LNCaP clone FGC (cell line): ENCODE results near the gene IMP3.

Experiments
- DNase-seq: peaks from one replicate; pipeline ENCODE4 v3.0.0-alpha.2; 2011; ENCODE audit warnings: low read depth
- H3K4me3 ChIP-seq: 2 replicates; pipeline ENCODE4 v1.5.1; 2011; ENCODE audit warnings: mild to moderate bottlenecking, low read depth, low read length, control low read depth
- TF ChIP-seq, protein P1 (sequence below): IDR thresholded peaks from 2 replicates; pipeline ENCODE4 v1.5.1; 2012; ENCODE audit warnings: mild to moderate bottlenecking; ENCODE audit not compliant: control insufficient read depth, insufficient read depth; ENCODE audit errors: extremely low read depth

IMP3 gene

DNA sequence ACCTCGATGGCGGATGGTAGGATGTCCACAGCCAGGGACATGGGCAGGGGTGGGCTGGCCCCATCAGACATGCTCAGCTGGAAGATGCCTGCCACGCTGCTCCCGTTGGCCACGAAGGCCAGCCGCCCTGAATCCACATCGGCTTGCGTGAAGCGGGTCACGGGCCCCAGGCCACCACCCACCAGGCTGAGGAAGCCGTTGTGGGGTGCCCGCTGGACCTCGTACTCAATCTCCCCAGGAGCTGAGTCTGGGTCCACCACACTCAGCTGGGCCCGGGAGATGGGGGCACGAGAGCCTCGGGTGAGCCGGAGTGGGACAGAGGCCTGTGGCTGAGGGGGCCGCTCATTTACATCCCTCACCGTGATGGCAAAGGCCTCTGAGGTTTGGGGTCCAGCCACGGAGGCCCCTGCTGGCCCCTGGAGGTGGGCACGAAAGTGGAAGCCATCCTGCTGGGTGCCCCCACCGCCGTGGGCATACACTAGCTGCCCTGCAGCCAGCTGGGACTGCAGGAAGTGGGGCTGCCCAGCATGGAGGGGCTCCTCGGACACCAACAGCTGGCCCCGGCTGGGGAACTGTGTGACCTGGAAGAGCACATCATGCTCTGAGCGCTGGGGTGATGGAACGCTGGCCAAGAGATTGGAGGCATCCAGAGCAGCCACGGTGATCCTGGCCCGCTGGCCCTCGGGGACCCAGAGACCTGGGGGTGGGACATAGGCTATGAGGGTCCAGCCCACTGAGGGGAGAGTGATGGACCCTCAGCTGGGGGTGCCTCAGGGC lies 36.9 kb upstream of the IMP3 start:
- DNase-seq, result no peak
- TF ChIP-seq, protein P1, sequence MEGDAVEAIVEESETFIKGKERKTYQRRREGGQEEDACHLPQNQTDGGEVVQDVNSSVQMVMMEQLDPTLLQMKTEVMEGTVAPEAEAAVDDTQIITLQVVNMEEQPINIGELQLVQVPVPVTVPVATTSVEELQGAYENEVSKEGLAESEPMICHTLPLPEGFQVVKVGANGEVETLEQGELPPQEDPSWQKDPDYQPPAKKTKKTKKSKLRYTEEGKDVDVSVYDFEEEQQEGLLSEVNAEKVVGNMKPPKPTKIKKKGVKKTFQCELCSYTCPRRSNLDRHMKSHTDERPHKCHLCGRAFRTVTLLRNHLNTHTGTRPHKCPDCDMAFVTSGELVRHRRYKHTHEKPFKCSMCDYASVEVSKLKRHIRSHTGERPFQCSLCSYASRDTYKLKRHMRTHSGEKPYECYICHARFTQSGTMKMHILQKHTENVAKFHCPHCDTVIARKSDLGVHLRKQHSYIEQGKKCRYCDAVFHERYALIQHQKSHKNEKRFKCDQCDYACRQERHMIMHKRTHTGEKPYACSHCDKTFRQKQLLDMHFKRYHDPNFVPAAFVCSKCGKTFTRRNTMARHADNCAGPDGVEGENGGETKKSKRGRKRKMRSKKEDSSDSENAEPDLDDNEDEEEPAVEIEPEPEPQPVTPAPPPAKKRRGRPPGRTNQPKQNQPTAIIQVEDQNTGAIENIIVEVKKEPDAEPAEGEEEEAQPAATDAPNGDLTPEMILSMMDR, result no peak
- H3K4me3 ChIP-seq, result no peak overlapping the region

DNA sequence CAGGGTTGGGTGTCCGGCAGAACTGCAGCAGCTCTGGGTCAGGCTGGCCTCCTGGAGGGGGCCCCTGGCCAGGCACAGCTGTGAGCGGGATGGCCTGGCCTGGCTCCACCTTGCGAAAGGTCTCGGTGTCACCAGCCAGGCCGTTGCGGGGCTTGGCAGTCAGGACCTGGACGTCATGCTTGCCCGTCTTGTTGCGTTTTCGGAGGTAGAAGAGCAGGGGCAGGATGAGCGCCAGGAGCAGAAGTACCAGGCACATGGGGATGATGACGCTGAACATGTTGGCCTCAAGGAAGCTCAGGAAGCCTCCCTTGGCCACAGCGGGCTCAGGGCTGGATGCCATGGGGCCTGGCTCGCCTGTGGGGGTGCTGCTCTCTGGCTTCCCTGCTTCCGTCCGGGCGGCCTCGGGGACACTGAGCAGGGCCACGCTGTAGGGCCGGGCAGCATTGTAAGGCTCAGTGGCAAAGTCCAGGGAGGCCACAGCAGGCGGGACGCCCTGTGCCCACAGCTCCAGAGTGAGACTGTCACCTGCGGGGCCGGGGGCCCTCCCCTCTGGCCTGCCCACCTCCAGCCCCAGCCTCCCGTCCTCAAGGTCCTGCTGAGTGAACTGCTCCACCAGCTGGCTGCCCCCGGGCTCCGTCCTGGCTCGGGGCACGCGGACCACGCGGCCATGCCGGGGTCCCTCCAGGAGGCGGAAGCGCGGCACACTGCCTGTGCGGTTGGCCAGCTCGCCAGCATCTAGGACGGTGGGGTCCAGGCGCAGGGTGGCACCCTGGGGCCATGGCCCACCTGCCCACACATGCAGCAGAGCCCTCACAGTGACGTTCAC lies 35.8 kb upstream of the IMP3 start:
- TF ChIP-seq, protein P1, result no peak
- no peak for DNase-seq
- H3K4me3 ChIP-seq, result no peak overlapping the region

DNA sequence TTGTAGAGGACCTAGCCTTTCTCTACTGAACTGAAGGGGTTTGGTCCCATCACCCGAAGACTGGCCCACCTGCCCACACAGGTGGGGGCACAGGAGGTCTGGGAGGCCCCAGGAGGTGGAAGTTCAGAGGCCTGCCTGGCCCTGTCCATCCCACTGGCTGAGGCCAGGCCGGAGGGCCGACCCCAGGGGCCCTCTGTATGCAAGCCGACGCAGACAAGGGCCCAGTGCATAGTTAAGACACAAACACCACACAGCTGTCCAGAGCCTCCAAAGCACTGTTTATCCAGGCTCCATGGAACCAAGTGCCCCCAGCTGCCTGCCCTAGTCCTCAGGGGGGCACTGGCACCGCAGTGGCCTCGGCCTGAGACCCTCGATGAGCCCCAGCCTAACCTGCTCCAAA lies 34.3 kb upstream of the IMP3 start:
- TF ChIP-seq, protein P1, result no peak
- DNase-seq, result no peak
- no peak overlapping the region for H3K4me3 ChIP-seq

DNA sequence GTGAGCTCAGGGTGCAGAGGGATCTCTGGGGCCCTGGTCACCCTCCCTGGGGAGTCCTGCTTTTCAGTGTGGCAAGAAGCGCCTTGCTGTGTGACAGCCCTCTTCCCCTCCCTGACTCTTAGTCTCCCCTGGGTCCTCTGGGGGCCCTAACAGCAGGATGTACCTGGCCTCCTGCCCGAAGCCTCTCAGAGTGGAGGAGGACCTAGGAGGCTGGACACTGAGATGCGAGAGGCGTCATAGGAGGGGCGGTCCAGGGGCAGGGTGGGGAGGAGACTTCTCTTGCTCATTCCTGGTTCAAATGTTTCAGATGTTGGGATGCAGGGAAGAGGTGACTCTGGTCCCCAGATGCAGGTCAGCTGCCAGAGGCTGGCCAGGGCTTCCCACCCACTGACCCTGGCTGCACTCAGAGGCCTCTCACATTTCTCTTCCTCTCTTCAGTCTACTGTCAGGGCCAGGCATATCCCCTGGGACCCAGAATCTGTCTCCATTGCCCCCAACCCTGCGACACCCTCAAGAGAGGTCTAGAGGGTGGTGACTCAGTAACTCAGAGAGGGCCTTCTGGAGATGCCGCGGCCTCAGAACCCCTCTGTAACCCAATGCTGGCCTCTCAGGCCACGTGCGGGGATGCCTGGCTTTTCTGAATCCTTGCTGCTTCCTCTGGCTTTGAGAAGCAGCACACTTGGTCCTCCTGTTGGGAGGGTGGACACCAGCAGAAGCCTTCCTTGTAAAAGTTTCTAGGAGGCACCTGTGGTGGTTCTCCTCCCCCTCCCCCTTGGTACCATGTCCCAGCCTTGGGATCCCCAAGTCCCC lies 33.6 kb upstream of the IMP3 start:
- no peak for DNase-seq
- TF ChIP-seq, protein P1, result no peak
- no peak overlapping the region for H3K4me3 ChIP-seq

DNA sequence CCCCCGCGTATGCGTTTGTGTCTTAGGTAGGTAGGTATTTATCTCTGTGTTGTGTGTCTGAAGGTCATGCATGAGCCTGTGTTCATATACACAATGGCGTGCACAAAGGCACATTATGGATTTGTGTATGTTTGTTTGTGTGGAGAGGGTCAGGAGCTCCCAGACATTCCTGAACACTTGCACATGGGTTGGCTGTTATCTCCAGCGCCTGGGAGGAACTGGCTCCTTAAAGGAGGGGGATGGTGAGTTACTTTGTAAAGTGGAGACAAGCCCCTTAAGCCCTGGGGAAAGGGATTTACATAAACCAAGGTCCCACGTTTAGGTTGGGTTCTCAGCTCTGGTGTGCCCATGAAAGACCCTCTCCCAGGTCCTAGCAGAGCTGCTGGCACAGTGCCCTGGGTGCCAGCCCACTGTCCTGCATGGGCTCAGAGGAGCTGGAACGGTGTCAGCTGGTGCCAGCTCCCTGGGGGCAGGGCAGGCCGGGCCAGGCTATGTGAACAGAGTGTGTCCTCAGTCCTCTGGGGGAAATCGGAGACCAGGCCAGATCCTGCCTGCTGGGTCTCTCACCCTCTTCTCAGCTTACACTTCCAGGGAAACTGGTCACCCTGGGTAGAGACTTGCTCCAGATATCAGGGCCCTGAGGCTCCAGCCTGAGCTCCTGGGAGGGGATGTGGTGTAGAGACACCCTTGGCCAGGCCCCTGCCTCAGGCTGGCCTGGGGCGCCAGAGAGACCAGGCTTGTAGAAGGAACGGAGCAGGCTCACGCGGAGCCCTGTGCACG lies 32.8 kb upstream of the IMP3 start:
- H3K4me3 ChIP-seq, result no peak overlapping the region
- no peak for DNase-seq
- TF ChIP-seq, protein P1, result no peak

DNA sequence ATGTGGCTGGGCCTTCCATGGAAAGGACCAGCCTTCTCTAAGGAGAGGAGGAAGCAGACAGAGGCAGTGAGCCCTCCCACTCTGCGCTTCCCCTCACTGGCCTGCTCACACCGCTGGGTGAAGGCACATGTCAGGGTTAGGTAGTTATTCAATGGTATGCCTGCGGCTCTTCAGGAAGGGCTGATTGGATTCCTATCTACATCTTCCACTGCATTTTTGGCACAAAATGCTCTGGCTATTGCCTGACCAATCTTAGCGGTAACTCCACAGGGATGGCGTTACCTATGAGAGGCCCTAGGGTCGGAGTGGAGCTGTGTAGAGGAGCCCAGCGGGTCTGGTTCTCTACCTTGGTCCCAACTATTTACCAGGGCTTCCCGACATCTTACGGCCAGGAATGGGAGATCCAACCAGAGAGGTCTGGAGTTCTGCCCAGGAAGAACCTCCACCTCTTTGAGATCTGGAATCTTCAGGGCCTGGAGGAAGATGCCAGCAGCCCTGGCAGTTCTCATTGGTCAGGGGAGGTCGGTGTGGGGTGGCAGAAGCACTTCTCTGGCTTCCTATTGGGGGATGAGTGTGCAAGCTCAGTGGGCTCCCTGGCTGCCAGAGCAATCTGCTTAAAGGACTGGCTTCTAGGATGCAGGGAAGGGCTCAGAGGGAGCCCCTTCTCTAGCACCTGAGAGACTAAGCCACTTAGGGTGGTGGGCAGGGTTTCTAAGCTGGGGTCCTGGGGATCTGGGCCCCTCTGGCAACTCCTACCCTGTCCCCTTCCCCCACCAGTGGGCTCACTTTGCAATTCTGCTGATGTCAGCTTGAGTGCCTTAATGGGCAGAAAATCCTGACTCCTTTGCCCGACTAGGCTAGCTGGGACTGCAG lies 31.9 kb upstream of the IMP3 start:
- TF ChIP-seq, protein P1, result no peak
- H3K4me3 ChIP-seq, result no peak overlapping the region
- no peak for DNase-seq
